HEK293 (cell line): Measurements from ENCODE around the gene KRTAP4-7.

Source experiments
- CTCF ChIA-PET: fragments of 350-600 bp; formaldehyde crosslinking; extraction: SDS; loops from one replicate; lab custom pipeline; 2021; ENCODE audit warnings: antibody characterized with exemption; lab: Yijun Ruan, JAX
- POLR2A ChIA-PET: fragments of 300-600 bp; formaldehyde crosslinking; extraction: SDS; loops from one replicate; lab custom pipeline; 2020; ENCODE audit warnings: antibody characterized with exemption, inconsistent platforms; lab: Yijun Ruan, JAX
- H3K27ac ChIP-seq: fragments of 200-500 bp; sonication (Bioruptor generic); 2 replicates; pipeline ENCODE4 v1.5.1; 2014; ENCODE audit warnings: low read depth, low read length, control low read depth, inconsistent platforms; ENCODE audit errors: extremely low read depth
- H3K36me3 ChIP-seq, 2 experiments: fragments of 200-500 bp in 1 of 2; sonication (Bioruptor generic) in 1 of 2; 1 replicate in 1 of 2; 2 replicates in 1 of 2; pipeline ENCODE4 v1.5.1; 2014 to 2017; ENCODE audit warnings: inconsistent platforms in 2 of 2, low read length in 2 of 2; ENCODE audit not compliant: control insufficient read depth in 2 of 2, insufficient read depth in 1 of 2
- H3K4me1 ChIP-seq: fragments of 200-500 bp; sonication (Bioruptor generic); 2 replicates; pipeline ENCODE4 v1.5.1; 2014; ENCODE audit warnings: mild to moderate bottlenecking, low read length, inconsistent platforms; ENCODE audit not compliant: control insufficient read depth, insufficient read depth
- H3K4me3 ChIP-seq: 2 replicates; pipeline ENCODE4 v1.5.1; 2011; ENCODE audit warnings: low read depth, mild to moderate bottlenecking, control low read depth, low read length, moderate library complexity
- H3K9me3 ChIP-seq: fragments of 200-500 bp; sonication (Bioruptor generic); 2 replicates; pipeline ENCODE4 v1.5.1; 2014; ENCODE audit warnings: low read depth, low read length, inconsistent platforms; ENCODE audit not compliant: control insufficient read depth, insufficient read depth
- BCL11A ChIP-seq: fragments of 450-650 bp; formaldehyde crosslinking; IDR thresholded peaks from 2 replicates; pipeline ENCODE4 v1.5.1; 2016; ENCODE audit warnings: low read depth, missing biosample characterization, missing genetic modification characterization
- BCL11B ChIP-seq: fragments of 450-650 bp; formaldehyde crosslinking; IDR thresholded peaks from 2 replicates; pipeline ENCODE4 v1.5.1; 2016; ENCODE audit warnings: low read depth, missing biosample characterization, missing genetic modification characterization
- BCL6B ChIP-seq: fragments of 450-650 bp; formaldehyde crosslinking; IDR thresholded peaks from 2 replicates; pipeline ENCODE4 v1.5.1; 2017; ENCODE audit warnings: missing biosample characterization, missing genetic modification characterization
- GLI2 ChIP-seq: fragments of 450-650 bp; formaldehyde crosslinking; IDR thresholded peaks from 2 replicates; pipeline ENCODE4; 2017; ENCODE audit warnings: missing biosample characterization, missing genetic modification characterization, low read depth, borderline replicate concordance
- HOXD13 ChIP-seq: sonication (generic); formaldehyde crosslinking; IDR thresholded peaks from 2 replicates; pipeline ENCODE4 v1.8.0; 2022; ENCODE audit warnings: missing genetic modification reagents, borderline replicate concordance
- KLF8 ChIP-seq: fragments of 450-650 bp; formaldehyde crosslinking; IDR thresholded peaks from 2 replicates; pipeline ENCODE4 v1.5.1; 2016; ENCODE audit warnings: missing biosample characterization, missing genetic modification characterization
- OVOL3 ChIP-seq: fragments of 450-650 bp; formaldehyde crosslinking; IDR thresholded peaks from 2 replicates; pipeline ENCODE4 v1.5.1; 2016; ENCODE audit warnings: missing biosample characterization, missing genetic modification characterization
- REPIN1 ChIP-seq: fragments of 450-650 bp; formaldehyde crosslinking; IDR thresholded peaks from 2 replicates; pipeline ENCODE4 v1.5.1; 2017; ENCODE audit warnings: missing biosample characterization, missing genetic modification characterization, low read depth
- YY2 ChIP-seq: fragments of 450-650 bp; formaldehyde crosslinking; IDR thresholded peaks from 2 replicates; pipeline ENCODE4 v1.5.1; 2016; ENCODE audit warnings: missing biosample characterization, missing genetic modification characterization
- ZBTB21 ChIP-seq: fragments of 450-650 bp; formaldehyde crosslinking; IDR thresholded peaks from 2 replicates; pipeline ENCODE4 v1.5.1; 2017; ENCODE audit warnings: missing biosample characterization, missing genetic modification characterization
- ZNF133 ChIP-seq: fragments of 450-650 bp; formaldehyde crosslinking; IDR thresholded peaks from 2 replicates; pipeline ENCODE4 v1.5.1; 2016; ENCODE audit warnings: missing biosample characterization, missing genetic modification characterization
- ZNF138 ChIP-seq: fragments of 450-650 bp; formaldehyde crosslinking; IDR thresholded peaks from 2 replicates; pipeline ENCODE4 v1.5.1; 2016; ENCODE audit warnings: missing biosample characterization, missing genetic modification characterization, borderline replicate concordance
- ZNF140 ChIP-seq: fragments of 450-650 bp; formaldehyde crosslinking; IDR thresholded peaks from 2 replicates; pipeline ENCODE4 v1.5.1; 2016; ENCODE audit warnings: missing biosample characterization, missing genetic modification characterization
- ZNF146 ChIP-seq: fragments of 450-650 bp; formaldehyde crosslinking; IDR thresholded peaks from 2 replicates; pipeline ENCODE4 v1.5.1; 2016; ENCODE audit warnings: missing biosample characterization, missing genetic modification characterization
- ZNF202 ChIP-seq: fragments of 450-650 bp; formaldehyde crosslinking; IDR thresholded peaks from 2 replicates; pipeline ENCODE4 v1.5.1; 2016; ENCODE audit warnings: missing biosample characterization, missing genetic modification characterization, borderline replicate concordance
- ZNF354C ChIP-seq: fragments of 450-650 bp; formaldehyde crosslinking; IDR thresholded peaks from 2 replicates; pipeline ENCODE4 v1.5.1; 2016; ENCODE audit warnings: missing biosample characterization, missing genetic modification characterization, low read depth, borderline replicate concordance
- ZNF404 ChIP-seq: fragments of 450-650 bp; formaldehyde crosslinking; IDR thresholded peaks from 2 replicates; pipeline ENCODE4 v1.5.1; 2017; ENCODE audit warnings: missing biosample characterization, missing genetic modification characterization
- ZNF529 ChIP-seq: fragments of 450-650 bp; formaldehyde crosslinking; IDR thresholded peaks from 2 replicates; pipeline ENCODE4 v1.5.1; 2017; ENCODE audit warnings: missing genetic modification characterization, missing biosample characterization; ENCODE audit not compliant: insufficient replicate concordance
- ZNF548 ChIP-seq: fragments of 450-650 bp; formaldehyde crosslinking; IDR thresholded peaks from 2 replicates; pipeline ENCODE4 v1.5.1; 2016; ENCODE audit warnings: missing biosample characterization, missing genetic modification characterization
- ZNF596 ChIP-seq: fragments of 450-650 bp; IDR thresholded peaks from 2 replicates; pipeline ENCODE4 v1.5.0; 2018; ENCODE audit warnings: missing biosample characterization, mild to moderate bottlenecking, missing genetic modification characterization, moderate library complexity
- ZNF624 ChIP-seq: fragments of 450-650 bp; formaldehyde crosslinking; IDR thresholded peaks from 2 replicates; pipeline ENCODE4 v1.5.1; 2017; ENCODE audit warnings: missing biosample characterization, missing genetic modification characterization
- ZNF768 ChIP-seq: fragments of 450-650 bp; formaldehyde crosslinking; IDR thresholded peaks from 2 replicates; pipeline ENCODE4 v1.5.1; 2018; ENCODE audit warnings: missing biosample characterization, mild to moderate bottlenecking, missing genetic modification characterization
- ZXDB ChIP-seq: fragments of 450-650 bp; formaldehyde crosslinking; IDR thresholded peaks from 2 replicates; pipeline ENCODE4 v1.5.1; 2016; ENCODE audit warnings: missing biosample characterization, missing genetic modification characterization
- TF ChIP-seq, protein P1 (sequence below): fragments of 450-650 bp; formaldehyde crosslinking; IDR thresholded peaks from 2 replicates; pipeline ENCODE4; 2016; ENCODE audit warnings: missing biosample characterization, missing genetic modification characterization
- TF ChIP-seq, protein P2 (sequence below): fragments of 450-650 bp; formaldehyde crosslinking; IDR thresholded peaks from 2 replicates; pipeline ENCODE4 v1.5.1; 2016; ENCODE audit warnings: missing biosample characterization, missing genetic modification characterization
- TF ChIP-seq, protein P3 (sequence below): fragments of 450-650 bp; formaldehyde crosslinking; IDR thresholded peaks from 2 replicates; pipeline ENCODE4 v1.5.1; 2016; ENCODE audit warnings: missing biosample characterization, missing genetic modification characterization, low read depth
- TF ChIP-seq, protein P4 (sequence below): fragments of 450-650 bp; formaldehyde crosslinking; IDR thresholded peaks from 2 replicates; pipeline ENCODE4 v1.5.1; 2016; ENCODE audit warnings: missing biosample characterization, missing genetic modification characterization

KRTAP4-7 gene

DNA sequence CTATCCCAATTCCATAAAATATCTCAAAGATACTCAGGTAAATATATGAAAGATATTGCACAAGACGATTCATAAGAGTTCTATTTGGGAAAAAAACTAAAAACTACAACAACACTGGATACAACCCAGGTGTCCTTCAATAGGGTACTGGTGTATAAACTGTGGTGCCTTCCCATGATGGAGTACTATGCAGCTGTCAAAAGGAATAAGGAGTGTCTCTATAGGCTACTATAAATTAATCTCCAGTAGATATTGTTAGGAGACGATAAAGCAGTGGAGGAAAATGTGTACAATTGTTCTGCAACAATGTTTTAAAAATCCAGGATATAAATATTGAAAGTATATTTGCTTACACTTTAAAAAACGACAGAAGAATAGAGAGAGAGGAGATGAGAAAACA, 42.5 kb downstream of the KRTAP4-7 start:
- Histone ChIP-seq H3K27ac (no peak overlapping the region), H3K9me3 (no peaks in the 10 kb centered on the region; the same call in 1 of the 2 replicates), H3K4me1 (no peaks in the 10 kb centered on the region), H3K36me3 (no peaks in the 10 kb centered on the region), H3K4me3 (no peak overlapping the region)
- TF ChIP-seq ZNF354C (tag by site-specific recombination) (no peak), ZNF146 (tag by site-specific recombination) (peak; percentile 56)
- CTCF ChIA-PET: interaction anchor here (0.6 kb wide), 1 partner anchor 164 kb away, joined by 4 read pairs; no protein-coding TSS in a partner anchor
- POLR2A ChIA-PET: no interaction called here

- CTCF ChIA-PET: interaction anchor here (0.7 kb wide), 1 partner anchor 332 kb away, joined by 3 read pairs; no protein-coding TSS in a partner anchor
- POLR2A ChIA-PET: no interaction called here
- Histone ChIP-seq H3K9me3 (no peaks in the 10 kb centered on the region; the same call in 1 of the 2 replicates), H3K4me1 (no peaks in the 10 kb centered on the region), H3K36me3 (no peaks in the 10 kb centered on the region), H3K27ac (no peak overlapping the region), H3K4me3 (no peak overlapping the region)
- TF ChIP-seq, protein P1, sequence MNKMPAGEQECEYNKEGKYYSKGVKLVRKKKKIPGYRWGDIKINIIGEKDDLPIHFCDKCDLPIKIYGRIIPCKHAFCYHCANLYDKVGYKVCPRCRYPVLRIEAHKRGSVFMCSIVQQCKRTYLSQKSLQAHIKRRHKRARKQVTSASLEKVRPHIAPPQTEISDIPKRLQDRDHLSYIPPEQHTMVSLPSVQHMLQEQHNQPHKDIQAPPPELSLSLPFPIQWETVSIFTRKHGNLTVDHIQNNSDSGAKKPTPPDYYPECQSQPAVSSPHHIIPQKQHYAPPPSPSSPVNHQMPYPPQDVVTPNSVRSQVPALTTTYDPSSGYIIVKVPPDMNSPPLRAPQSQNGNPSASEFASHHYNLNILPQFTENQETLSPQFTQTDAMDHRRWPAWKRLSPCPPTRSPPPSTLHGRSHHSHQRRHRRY (tag by site-specific recombination): no peak
- no peak for TF ChIP-seq ZNF404
- TF ChIP-seq, protein P2, sequence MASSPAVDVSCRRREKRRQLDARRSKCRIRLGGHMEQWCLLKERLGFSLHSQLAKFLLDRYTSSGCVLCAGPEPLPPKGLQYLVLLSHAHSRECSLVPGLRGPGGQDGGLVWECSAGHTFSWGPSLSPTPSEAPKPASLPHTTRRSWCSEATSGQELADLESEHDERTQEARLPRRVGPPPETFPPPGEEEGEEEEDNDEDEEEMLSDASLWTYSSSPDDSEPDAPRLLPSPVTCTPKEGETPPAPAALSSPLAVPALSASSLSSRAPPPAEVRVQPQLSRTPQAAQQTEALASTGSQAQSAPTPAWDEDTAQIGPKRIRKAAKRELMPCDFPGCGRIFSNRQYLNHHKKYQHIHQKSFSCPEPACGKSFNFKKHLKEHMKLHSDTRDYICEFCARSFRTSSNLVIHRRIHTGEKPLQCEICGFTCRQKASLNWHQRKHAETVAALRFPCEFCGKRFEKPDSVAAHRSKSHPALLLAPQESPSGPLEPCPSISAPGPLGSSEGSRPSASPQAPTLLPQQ (tag by site-specific recombination): no peak
- no peak for TF ChIP-seq BCL11A (tag by site-specific recombination)
- TF ChIP-seq, protein P3, sequence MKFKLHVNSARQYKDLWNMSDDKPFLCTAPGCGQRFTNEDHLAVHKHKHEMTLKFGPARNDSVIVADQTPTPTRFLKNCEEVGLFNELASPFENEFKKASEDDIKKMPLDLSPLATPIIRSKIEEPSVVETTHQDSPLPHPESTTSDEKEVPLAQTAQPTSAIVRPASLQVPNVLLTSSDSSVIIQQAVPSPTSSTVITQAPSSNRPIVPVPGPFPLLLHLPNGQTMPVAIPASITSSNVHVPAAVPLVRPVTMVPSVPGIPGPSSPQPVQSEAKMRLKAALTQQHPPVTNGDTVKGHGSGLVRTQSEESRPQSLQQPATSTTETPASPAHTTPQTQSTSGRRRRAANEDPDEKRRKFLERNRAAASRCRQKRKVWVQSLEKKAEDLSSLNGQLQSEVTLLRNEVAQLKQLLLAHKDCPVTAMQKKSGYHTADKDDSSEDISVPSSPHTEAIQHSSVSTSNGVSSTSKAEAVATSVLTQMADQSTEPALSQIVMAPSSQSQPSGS (tag by site-specific recombination): no peak
- no peak for TF ChIP-seq YY2 (tag by site-specific recombination)
- no peak for TF ChIP-seq HOXD13 (CRISPR knock-in tag)
- TF ChIP-seq ZNF624: no peak
- TF ChIP-seq KLF8 (tag by site-specific recombination): no peak
- no peak for TF ChIP-seq ZXDB
- TF ChIP-seq ZNF548 (tag by site-specific recombination): no peak
- TF ChIP-seq ZBTB21 (tag by site-specific recombination): no peak
These were observed 43.4 kb downstream of the KRTAP4-7 start for GRCh38 chr17:41127371-41127770.

DNA sequence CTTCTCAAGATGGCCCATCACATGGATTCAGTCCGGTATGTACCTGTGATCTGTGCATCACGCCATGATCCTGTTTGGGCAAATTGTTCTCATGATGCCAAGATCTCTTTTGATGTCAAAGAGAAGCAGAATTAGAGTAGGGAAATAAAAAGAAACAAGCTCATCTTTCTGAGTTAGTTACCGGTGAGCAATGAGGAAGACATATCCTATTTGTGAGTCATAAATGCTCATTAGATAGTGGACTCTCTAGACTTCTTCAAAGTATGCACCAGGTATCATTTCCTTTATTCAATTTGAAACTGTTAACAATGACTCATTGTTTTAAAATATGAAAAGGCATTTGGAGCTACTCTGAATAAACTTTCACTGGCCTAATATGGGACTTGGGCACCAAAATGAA, 48.0 kb downstream of the KRTAP4-7 start:
- no peak overlapping the region for H3K27ac ChIP-seq
- no peaks in the 10 kb centered on the region for H3K36me3 ChIP-seq
- H3K4me3 ChIP-seq: no peak overlapping the region
- no peaks in the 10 kb centered on the region for H3K4me1 ChIP-seq
- ChIA-PET POLR2A (no interaction called here), CTCF (interaction anchor here (0.8 to 1.3 kb wide), 2 partner anchors 190 to 328 kb away, joined by 3 to 6 read pairs; no protein-coding TSS in a partner anchor)
- H3K9me3 ChIP-seq: no peaks in the 10 kb centered on the region
- TF ChIP-seq ZNF529 (tag by site-specific recombination): no peak
- no peak for TF ChIP-seq BCL11B (tag by site-specific recombination)
- TF ChIP-seq ZNF133 (tag by site-specific recombination): no peak
- TF ChIP-seq ZNF140 (tag by site-specific recombination): no peak
- no peak for TF ChIP-seq REPIN1 (tag by site-specific recombination)
- no peak for TF ChIP-seq ZNF768 (tag by site-specific recombination)
- no peak for TF ChIP-seq OVOL3
- TF ChIP-seq ZNF596 (tag by site-specific recombination): no peak
- no peak for TF ChIP-seq GLI2 (tag by site-specific recombination)
- TF ChIP-seq ZNF202: no peak
- TF ChIP-seq, protein P4, sequence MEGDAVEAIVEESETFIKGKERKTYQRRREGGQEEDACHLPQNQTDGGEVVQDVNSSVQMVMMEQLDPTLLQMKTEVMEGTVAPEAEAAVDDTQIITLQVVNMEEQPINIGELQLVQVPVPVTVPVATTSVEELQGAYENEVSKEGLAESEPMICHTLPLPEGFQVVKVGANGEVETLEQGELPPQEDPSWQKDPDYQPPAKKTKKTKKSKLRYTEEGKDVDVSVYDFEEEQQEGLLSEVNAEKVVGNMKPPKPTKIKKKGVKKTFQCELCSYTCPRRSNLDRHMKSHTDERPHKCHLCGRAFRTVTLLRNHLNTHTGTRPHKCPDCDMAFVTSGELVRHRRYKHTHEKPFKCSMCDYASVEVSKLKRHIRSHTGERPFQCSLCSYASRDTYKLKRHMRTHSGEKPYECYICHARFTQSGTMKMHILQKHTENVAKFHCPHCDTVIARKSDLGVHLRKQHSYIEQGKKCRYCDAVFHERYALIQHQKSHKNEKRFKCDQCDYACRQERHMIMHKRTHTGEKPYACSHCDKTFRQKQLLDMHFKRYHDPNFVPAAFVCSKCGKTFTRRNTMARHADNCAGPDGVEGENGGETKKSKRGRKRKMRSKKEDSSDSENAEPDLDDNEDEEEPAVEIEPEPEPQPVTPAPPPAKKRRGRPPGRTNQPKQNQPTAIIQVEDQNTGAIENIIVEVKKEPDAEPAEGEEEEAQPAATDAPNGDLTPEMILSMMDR (tag by site-specific recombination): no peak
- TF ChIP-seq BCL6B (tag by site-specific recombination): no peak
- TF ChIP-seq ZNF138 (tag by site-specific recombination): no peak
